ENCODE results near the gene CLINT1.

CLINT1 gene

DNA sequence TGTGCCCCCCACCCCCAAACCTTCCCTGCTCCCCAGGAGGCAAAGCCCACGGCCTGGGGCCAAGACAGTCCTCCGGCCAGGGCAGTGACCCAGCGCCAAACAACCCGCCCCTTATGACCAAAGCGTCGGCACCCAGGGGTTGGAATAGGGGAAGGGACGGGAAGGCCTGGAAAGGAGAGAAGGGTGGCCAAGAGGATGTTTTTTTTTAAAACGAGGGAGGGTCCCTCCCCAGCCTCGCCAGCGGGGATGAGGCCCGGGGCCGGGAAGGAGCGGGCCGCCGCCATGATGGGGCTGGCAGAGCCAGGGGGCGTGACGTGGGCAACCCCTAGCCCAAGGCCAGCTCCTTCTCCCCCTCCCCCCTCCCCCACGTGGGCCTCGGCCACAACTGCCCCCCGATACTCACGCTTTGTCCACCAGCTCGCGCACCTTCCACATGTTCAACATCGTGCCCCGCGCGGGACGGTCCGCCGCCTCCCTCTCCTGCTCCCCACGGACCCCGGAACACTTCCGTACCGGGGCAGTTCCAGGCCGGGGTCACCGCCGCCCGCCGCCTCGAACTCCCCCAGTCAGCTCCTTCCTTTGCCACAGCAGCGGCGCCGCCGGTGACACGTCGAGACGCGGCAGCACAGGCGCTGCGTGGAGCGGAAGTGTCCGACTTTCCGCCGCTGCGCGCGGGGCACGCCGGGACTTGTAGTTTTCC is at the start of gene CLINT1:
Gene CLINT1 (minus strand): TSS at position 619 of the 700 bp plus-strand sequence. CDS start 175 bp downstream, at position 444.
- peak within 1 kb of the TSS; percentile 78 for H3K27ac ChIP-seq
- H3K9ac ChIP-seq, result peak within 1 kb of the TSS; percentile 88
- no peaks in the 10 kb centered on the region for H3K36me3 ChIP-seq (ENCODE audit: control insufficient read depth, insufficient read depth, low read length)
- H2AFZ ChIP-seq, result peak within 1 kb of the TSS; percentile 86
- peak within 1 kb of the TSS; percentile 98 for H3K4me3 ChIP-seq (ENCODE audit: low read depth, low read length)
- H3K4me1 ChIP-seq, result peaks cover 14% of the 10 kb centered on the region
- H3K27me3 ChIP-seq (ENCODE audit: control insufficient read depth, insufficient read depth, low read length), result no peaks in the 10 kb centered on the region
- TF ChIP-seq, protein P1, sequence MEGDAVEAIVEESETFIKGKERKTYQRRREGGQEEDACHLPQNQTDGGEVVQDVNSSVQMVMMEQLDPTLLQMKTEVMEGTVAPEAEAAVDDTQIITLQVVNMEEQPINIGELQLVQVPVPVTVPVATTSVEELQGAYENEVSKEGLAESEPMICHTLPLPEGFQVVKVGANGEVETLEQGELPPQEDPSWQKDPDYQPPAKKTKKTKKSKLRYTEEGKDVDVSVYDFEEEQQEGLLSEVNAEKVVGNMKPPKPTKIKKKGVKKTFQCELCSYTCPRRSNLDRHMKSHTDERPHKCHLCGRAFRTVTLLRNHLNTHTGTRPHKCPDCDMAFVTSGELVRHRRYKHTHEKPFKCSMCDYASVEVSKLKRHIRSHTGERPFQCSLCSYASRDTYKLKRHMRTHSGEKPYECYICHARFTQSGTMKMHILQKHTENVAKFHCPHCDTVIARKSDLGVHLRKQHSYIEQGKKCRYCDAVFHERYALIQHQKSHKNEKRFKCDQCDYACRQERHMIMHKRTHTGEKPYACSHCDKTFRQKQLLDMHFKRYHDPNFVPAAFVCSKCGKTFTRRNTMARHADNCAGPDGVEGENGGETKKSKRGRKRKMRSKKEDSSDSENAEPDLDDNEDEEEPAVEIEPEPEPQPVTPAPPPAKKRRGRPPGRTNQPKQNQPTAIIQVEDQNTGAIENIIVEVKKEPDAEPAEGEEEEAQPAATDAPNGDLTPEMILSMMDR (IDR thresholded peaks at IDR 0.05), result no peak
- no peaks in the 10 kb centered on the region for H3K9me3 ChIP-seq (ENCODE audit: control insufficient read depth, low read length)
- peaks cover 26% of the 10 kb centered on the region for H3K79me2 ChIP-seq
- H3K4me2 ChIP-seq (ENCODE audit: low read length), result peak within 1 kb of the TSS; percentile 67

DNA sequence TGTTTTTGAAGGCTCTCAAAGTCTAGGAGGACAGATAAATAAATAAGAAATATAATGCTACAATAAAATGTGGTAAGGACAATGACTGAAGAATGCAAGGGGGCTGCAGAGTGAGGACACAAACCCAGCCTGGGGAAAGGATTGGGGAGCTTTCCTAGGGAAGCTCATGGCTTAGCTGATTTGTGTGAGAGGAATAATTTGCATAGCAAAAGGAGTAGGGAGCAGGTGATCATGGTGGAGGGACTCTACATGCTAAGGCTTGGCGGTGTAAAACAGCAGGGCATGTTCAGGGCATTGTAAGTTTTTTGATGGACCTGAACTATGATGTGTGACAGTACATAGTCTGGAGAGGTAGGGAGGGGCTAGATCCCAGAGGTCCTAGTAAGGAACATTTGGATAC is 49.5 kb upstream of the CLINT1 start:
- no peaks in the 10 kb centered on the region for H3K36me3 ChIP-seq (ENCODE audit: control insufficient read depth, insufficient read depth, low read length)
- no peak overlapping the region for H3K9ac ChIP-seq
- TF ChIP-seq, protein P1 (IDR thresholded peaks at IDR 0.05), result no peak
- H3K4me2 ChIP-seq (ENCODE audit: low read length), result no peak overlapping the region
- no peaks in the 10 kb centered on the region for H3K9me3 ChIP-seq (ENCODE audit: control insufficient read depth, low read length)
- no peaks in the 10 kb centered on the region for H3K27me3 ChIP-seq (ENCODE audit: control insufficient read depth, insufficient read depth, low read length)
- H3K4me3 ChIP-seq (ENCODE audit: low read depth, low read length), result no peak overlapping the region
- no peak overlapping the region for H2AFZ ChIP-seq
- H3K4me1 ChIP-seq, result peaks cover under 1% of the 10 kb centered on the region
- no peaks in the 10 kb centered on the region for H3K79me2 ChIP-seq
- H3K27ac ChIP-seq, result no peak overlapping the region

GRCh38 chr5:157907479-157907878 is 48.5 kb upstream of the CLINT1 start:
- no peak overlapping the region for H3K4me3 ChIP-seq (ENCODE audit: low read depth, low read length)
- no peak overlapping the region for H3K27ac ChIP-seq
- H3K4me2 ChIP-seq (ENCODE audit: low read length), result no peak overlapping the region
- H2AFZ ChIP-seq, result no peak overlapping the region
- H3K79me2 ChIP-seq, result no peaks in the 10 kb centered on the region
- no peaks in the 10 kb centered on the region for H3K36me3 ChIP-seq (ENCODE audit: control insufficient read depth, insufficient read depth, low read length)
- no peaks in the 10 kb centered on the region for H3K27me3 ChIP-seq (ENCODE audit: control insufficient read depth, insufficient read depth, low read length)
- H3K9ac ChIP-seq, result no peak overlapping the region
- no peaks in the 10 kb centered on the region for H3K9me3 ChIP-seq (ENCODE audit: control insufficient read depth, low read length)
- H3K4me1 ChIP-seq, result peaks cover 10% of the 10 kb centered on the region
- TF ChIP-seq, protein P1 (IDR thresholded peaks at IDR 0.05), result no peak

GRCh38 chr5:157903117-157903450 is 44.1 kb upstream of the CLINT1 start:
- H3K36me3 ChIP-seq (ENCODE audit: control insufficient read depth, insufficient read depth, low read length), result no peaks in the 10 kb centered on the region
- H3K79me2 ChIP-seq, result no peaks in the 10 kb centered on the region
- TF ChIP-seq, protein P1 (IDR thresholded peaks at IDR 0.05), result no peak
- no peaks in the 10 kb centered on the region for H3K27me3 ChIP-seq (ENCODE audit: control insufficient read depth, insufficient read depth, low read length)
- H3K4me1 ChIP-seq, result peaks cover 32% of the 10 kb centered on the region
- H3K9me3 ChIP-seq (ENCODE audit: control insufficient read depth, low read length), result no peaks in the 10 kb centered on the region
- H2AFZ ChIP-seq, result peak overlapping the region; percentile 83
- peak overlapping the region; percentile 22 for H3K4me2 ChIP-seq (ENCODE audit: low read length)
- no peak overlapping the region for H3K9ac ChIP-seq
- peak overlapping the region; percentile 97 for H3K27ac ChIP-seq
- H3K4me3 ChIP-seq (ENCODE audit: low read depth, low read length), result no peak overlapping the region

Measured in parathyroid adenoma (tissue), 2 donors.